DMS114 treated with DMSO at 0.1 percent for 48 hours (cell line): Measurements from ENCODE around the gene POLG2.
"Not testable (repeated sequence)": the region's sequence is repeated elsewhere in the genome, so short reads cannot be mapped to it uniquely, and the experiment has no call there.

Source experiments
- DNase-seq: peaks from one replicate; lab custom pipeline; 2025; ENCODE audit not compliant: unreplicated experiment; lab: John Stamatoyannopoulos, UW

The POLG2 gene

DNA sequence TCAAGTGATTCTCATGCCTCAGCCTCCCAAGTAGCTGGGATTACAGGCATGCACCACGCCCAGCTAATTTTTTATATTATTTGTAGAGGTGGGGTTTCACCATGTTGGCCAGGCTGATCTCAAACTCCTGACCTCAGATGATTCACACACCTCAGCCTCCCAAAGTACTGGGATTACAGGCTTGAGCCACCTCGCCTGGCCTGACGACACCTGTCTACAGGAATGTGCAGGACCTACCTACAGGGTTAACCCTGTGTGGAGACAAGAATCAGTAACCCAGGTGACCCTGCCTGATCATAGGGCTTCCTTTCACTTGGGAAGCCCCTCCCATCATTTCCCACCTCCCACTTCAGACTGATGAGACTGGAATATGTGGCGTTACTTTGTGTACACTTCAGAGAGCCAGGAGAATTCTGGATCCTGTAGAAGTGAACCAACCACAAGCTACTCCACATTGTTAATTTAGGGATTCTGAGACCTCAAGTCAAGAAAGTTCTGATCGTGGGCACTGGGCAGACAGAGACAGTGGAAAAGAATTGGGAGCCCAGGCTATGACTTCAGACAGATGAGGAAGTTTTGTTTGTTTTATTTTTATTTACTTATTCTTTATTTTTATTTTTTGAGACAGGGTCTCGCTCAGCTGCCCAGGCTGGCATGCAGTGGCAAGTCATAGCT lies 53.6 kb downstream of the POLG2 start:
- no peak for DNase-seq

DNA sequence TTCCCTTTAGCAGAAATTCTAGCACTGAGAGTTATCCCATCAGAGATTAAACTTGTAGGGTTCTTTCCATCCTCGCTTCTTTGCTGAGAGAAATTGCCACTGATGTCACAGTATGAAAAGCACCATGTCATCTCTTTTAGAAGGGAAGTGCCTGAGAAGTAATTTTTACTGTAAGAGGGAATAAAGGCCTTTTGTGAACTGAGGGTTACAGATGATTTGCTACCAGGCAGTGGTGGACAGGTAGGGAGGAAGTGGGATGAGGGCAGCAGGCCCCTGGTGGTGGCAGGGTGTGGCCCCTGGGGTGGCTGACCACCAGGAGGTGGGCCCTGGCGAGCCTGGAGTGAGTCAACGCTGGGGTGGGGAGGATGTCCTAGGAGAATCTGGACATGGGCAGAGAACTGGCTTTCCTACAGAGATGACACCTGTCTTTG lies 54.3 kb downstream of the POLG2 start:
- DNase-seq, result no peak

DNA sequence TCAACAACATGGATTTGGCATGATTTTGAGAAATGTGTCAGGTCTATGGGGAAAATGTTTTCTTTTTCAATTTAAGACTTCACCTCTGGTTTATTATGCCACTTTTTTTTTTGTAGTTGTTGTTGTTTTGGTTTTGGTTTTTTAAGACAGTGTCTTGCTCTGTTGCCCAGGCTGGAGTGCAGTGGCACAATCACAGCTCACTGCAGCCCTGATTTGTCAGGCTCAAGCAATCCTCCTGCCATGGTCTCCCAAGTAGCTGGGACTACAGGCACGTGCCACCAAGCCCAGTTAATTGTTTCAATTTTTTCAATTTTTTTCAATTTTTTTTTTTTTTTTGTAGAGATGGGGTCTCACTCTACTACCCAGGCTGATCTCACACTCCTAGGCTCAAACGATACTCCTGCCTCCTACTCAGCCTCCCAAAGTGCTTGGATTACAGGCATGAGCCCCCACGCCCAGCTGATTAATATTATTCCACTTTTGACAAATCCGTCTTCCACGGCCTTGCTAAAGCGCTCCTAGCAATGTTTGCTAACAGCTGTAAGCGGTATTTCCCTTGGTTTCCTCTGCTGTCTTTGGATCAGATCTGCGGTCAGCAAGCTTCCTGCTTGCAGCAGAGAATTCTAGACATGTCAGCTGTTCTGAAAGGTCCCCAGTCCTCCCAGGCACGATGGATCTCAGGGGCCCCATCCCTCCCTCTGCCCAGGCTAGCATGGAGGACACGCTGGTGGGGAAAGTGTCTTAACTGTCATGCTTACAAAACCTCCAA lies 54.9 kb downstream of the POLG2 start:
- DNase-seq, result no peak

DNA sequence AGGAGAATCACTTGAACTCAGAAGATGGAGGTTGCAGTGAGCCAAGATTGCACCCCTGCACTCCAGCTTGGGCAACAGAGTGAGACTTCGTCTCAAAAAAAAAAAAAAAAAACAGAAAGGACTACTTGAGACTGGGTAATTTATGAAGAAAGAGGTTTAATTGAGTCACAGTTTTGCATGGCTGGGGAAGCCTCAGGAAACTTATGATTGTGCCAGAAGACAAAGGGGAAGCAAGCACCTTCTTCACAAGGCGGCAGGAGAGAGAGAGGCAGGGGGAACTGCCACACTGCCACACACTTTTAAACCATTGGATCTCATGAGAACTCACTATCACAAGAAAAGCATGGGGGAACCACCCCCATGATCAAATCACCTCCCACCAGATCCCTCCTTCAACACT lies 56.9 kb downstream of the POLG2 start:
- no peak for DNase-seq

DNA sequence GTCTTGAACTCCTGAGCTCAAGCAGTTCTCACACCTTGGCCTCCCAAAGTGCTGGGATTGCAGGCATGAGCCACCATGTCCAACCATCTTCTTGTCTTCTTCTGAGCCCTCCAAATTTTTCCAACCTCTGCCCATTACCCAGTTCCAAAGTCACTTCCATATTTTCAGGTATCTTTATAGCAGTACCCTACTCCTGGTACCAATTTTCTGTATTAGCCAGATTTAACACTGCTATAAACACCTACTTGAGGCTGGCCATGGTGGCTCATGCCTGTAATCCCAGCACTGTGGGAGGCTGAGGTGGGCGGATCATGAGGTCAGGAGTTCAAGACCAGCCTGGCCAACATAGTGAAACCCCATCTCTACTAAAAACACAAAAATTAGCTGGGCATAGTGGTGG lies 57.3 kb downstream of the POLG2 start:
- DNase-seq, result not testable (repeated sequence)

DNA sequence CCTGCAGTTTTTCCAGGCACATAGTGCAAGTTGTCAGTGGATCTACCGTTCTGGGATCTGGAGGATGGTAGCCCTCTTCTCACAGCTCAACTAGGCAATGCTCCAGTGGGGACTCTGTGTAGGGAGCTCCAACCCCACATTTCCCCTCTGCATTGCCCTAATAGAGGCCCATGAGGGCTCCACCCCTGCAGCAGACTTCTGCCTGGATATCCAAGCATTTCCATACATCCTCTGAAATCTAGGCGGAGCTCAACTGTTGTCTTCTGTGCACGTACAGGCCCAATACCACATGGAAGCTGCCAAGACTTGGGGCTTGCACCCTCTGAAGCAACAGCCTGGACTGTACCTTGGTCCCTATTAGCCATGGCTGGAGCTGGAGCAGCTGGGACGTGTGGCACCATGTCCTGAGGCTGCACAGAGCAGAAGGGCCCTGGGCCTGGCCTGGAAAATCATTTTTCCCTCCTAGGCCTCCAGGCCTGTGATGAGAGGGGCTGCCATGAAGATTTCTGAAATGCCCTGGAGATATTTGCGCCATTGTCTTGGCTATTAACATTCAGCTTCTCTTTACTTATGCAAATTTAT lies 58.8 kb downstream of the POLG2 start:
- DNase-seq, result no peak

DNA sequence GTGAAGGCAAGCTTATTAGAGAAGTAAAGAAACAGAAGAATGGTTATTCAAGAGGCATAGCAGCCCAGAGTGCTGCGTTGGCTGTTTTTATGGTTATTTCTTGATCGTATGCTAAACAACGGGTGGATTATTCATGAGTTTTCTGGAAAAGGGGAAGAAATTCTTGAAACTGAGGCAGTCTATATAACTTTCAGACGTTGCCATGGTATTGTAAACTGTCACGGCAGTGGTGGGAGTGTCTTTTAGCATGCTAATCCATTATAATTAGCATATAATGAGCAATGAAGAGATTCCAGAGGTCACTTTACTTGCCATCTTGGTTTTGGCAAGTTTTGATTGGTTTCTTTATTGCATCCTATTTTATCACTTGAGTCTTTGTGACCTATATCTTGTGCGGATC lies 65.3 kb downstream of the POLG2 start:
- DNase-seq, result no peak

DNA sequence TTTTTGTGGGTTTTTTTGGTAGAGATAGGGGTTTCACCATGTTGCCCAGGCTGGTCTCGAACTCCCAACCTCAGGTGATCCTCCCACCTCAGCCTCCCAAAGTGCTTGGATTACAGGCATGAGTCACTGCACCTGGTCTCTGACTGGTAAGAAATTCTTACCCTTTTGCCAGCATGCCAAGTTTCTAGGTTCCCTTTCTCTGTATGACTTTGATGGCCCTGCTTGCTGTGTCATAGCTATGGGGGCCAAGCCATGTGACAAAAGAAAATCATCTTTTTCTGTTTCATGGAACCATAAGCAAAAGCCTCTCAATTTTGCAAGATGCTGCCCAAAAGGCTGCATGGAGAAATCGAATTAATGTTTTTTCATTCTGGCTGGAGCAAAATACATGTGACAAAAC lies 66.8 kb downstream of the POLG2 start:
- not testable (repeated sequence) for DNase-seq

DNA sequence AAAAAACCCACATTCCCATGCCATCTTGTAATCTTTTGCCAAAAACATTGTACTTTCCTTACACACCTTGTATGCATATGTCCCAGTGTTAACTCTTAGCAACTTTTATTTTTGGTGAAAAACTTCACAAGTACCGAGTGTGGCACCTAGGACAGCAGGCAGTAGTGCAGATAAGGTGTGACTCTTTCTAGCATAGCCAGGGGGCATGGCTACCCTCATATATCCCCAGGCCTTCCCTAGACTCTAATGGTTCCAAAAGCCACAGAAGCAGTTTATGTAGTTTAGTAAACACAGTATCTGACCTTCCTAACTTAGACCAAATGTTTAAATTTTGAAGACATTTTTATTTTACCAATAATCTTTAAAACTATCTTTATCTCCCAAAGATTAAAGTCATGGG lies 68.4 kb downstream of the POLG2 start:
- no peak for DNase-seq
